RWPE2 (cell line): Measurements from ENCODE around the gene GRM5.
"Not testable (repeated sequence)": the region's sequence is repeated elsewhere in the genome, so short reads cannot be mapped to it uniquely, and the experiment has no call there.

Experiments used
- ATAC-seq: fragments of 200-7000 bp; cut with Tn5 transposase; 3 replicates; pipeline ENCODE4 v1.9.1; 2021; ENCODE audit warnings: low read depth
- DNase-seq: peaks from one replicate; pipeline ENCODE4 v3.0.0-alpha.2; 2020; ENCODE audit warnings: low spot score
- H3K27ac ChIP-seq: fragments of 450-650 bp; 2 replicates; pipeline ENCODE4 v1.5.1; 2017; ENCODE audit warnings: mild to moderate bottlenecking; ENCODE audit not compliant: poor library complexity, severe bottlenecking
- H3K27me3 ChIP-seq: fragments of 250-450 bp; sonication (Bioruptor Pico); 2 replicates; pipeline ENCODE4 v1.5.1; 2021; ENCODE audit warnings: mild to moderate bottlenecking, moderate library complexity; ENCODE audit not compliant: insufficient read depth, poor library complexity, severe bottlenecking
- H3K36me3 ChIP-seq: fragments of 250-450 bp; sonication (Bioruptor Pico); 2 replicates; pipeline ENCODE4 v1.5.1; 2020; ENCODE audit warnings: low read depth, mild to moderate bottlenecking, moderate library complexity
- H3K4me1 ChIP-seq: fragments of 250-450 bp; sonication (Bioruptor Pico); 2 replicates; pipeline ENCODE4 v1.5.1; 2021; ENCODE audit warnings: mild to moderate bottlenecking, moderate library complexity; ENCODE audit not compliant: insufficient read depth, poor library complexity, severe bottlenecking
- H3K4me3 ChIP-seq: fragments of 250-450 bp; sonication (Bioruptor Pico); 2 replicates; pipeline ENCODE4 v1.5.1; 2021; ENCODE audit warnings: mild to moderate bottlenecking, moderate library complexity; ENCODE audit not compliant: severe bottlenecking
- H3K9me3 ChIP-seq: fragments of 250-450 bp; sonication (Bioruptor Pico); 2 replicates; pipeline ENCODE4 v1.5.1; 2021; ENCODE audit warnings: mild to moderate bottlenecking, moderate library complexity; ENCODE audit not compliant: severe bottlenecking
- TF ChIP-seq, protein P1 (sequence below): fragments of 450-650 bp; IDR thresholded peaks from one replicate; pipeline ENCODE4 v1.5.1; 2017; ENCODE audit warnings: mild to moderate bottlenecking, moderate library complexity; ENCODE audit not compliant: poor library complexity, severe bottlenecking

Gene GRM5

DNA sequence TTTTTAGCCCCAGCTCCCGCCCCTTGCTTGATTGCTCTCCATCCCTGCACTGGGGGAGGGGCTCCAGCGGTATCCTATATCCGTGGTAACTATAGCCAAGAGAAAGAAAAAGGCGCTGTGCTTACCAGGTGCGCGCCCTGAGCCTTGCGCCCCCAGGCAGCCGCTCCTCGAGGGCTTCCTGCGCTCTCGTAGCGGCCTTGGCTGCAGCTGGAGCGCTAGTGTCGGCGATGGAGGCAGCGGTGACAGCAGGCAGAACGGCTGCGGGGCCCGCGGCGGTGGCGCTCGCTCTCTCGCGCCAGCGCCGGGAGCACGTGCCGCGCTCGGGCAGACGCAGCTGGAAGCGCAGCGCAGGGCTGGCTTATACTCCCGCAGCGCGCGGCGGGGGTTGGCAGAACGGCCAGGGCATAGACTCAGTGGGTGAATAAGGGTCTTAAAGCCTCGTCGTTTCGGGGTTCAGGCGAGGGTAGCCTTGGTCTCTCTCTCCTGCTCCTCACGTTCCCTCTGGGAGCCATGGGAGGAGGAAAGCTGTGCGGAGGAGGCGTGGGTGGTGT, at the start of gene GRM5:
Gene GRM5 (minus strand): TSS at position 332 of the 551 bp plus-strand sequence. CDS start 18,110 bp downstream, outside the sequence.
- not testable (repeated sequence) for H3K27ac ChIP-seq, DNase-seq, H3K36me3 ChIP-seq, H3K9me3 ChIP-seq, H3K4me1 ChIP-seq, H3K4me3 ChIP-seq
- H3K27me3 ChIP-seq, result peaks cover 42% of the 10 kb centered on the region
- peak; percentile 38; the same call in 1 of the 3 replicates for ATAC-seq

- ATAC-seq, result peak; percentile 57
- DNase-seq, H3K4me1 ChIP-seq, H3K36me3 ChIP-seq, H3K4me3 ChIP-seq, H3K27ac ChIP-seq, H3K27me3 ChIP-seq, H3K9me3 ChIP-seq: not testable (repeated sequence)
- TF ChIP-seq, protein P1, sequence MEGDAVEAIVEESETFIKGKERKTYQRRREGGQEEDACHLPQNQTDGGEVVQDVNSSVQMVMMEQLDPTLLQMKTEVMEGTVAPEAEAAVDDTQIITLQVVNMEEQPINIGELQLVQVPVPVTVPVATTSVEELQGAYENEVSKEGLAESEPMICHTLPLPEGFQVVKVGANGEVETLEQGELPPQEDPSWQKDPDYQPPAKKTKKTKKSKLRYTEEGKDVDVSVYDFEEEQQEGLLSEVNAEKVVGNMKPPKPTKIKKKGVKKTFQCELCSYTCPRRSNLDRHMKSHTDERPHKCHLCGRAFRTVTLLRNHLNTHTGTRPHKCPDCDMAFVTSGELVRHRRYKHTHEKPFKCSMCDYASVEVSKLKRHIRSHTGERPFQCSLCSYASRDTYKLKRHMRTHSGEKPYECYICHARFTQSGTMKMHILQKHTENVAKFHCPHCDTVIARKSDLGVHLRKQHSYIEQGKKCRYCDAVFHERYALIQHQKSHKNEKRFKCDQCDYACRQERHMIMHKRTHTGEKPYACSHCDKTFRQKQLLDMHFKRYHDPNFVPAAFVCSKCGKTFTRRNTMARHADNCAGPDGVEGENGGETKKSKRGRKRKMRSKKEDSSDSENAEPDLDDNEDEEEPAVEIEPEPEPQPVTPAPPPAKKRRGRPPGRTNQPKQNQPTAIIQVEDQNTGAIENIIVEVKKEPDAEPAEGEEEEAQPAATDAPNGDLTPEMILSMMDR, result peak; percentile 64
Observed at GRCh38 chr11:89097956-89098355, 32.2 kb upstream of the GRM5 start.

DNA sequence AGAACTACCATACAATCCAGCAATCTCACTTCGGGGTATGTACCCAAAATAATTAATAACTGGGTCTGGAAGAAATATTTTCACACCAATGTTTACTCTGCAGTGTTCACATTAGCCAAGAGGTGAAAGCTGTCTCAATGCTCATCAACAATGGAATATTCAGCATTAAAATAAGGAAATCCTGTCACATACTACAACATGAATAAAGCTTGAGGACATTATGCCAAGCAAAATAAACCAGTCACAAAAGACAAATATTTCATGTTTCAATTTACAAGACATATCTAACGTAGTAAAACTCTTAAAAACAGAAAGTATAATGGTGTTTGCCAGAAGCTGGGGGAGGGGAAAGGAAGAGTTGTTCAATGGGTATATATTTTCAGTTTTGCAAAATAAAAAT, 28.0 kb upstream of the GRM5 start:
- H3K4me1 ChIP-seq, DNase-seq, H3K36me3 ChIP-seq, ATAC-seq, H3K27me3 ChIP-seq, H3K4me3 ChIP-seq, H3K27ac ChIP-seq, H3K9me3 ChIP-seq: not testable (repeated sequence)

DNA sequence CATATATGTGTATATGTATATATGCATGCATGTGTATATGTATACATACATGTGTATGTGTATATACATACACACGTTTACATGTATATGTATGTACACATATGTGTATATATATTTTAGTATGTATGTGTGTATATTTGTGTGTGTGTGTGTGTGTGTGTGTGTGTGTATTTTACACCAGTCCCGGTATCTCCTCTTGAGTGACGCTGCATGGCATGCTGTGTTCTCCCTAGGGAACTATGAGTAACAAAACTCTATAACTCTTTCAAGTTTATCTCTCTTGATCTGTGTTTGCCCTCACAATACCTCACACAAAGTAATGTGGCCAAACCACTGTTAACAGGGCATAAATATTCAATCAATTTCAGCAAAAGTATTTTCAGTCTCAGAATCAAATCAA, 19.2 kb upstream of the GRM5 start:
- not testable (repeated sequence) for H3K4me1 ChIP-seq, H3K4me3 ChIP-seq, H3K36me3 ChIP-seq, DNase-seq, ATAC-seq, H3K27ac ChIP-seq, H3K9me3 ChIP-seq, H3K27me3 ChIP-seq

- not testable (repeated sequence) for H3K4me3 ChIP-seq, ATAC-seq, DNase-seq, H3K4me1 ChIP-seq, H3K9me3 ChIP-seq, H3K27ac ChIP-seq, H3K36me3 ChIP-seq
- H3K27me3 ChIP-seq, result peaks cover 13% of the 10 kb centered on the region
Observed at GRCh38 chr11:89070911-89071310, 5.1 kb upstream of the GRM5 start.

DNA sequence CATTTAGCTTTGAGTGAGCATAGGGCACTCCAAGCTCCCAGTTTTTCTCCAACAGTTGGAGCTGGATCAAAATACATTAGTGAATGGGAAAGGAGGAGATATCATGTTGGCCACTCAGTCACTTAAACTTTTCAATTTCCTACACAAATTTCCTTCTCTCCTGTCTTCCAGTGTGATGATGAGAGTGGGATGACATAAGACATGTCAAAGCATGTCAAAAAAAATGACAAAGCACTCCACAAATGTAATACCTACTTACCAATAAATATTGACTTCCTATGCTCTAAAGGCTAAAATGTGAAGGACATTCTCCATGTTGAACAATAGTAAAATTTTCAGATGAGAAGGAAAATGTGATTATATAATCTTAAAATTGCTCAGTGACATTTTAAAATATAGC, 1.5 kb upstream of the GRM5 start:
- Histone ChIP-seq H3K4me3 (no peak overlapping the region), H3K27ac (no peak overlapping the region), H3K27me3 (peaks cover 37% of the 10 kb centered on the region), H3K36me3 (no peaks in the 10 kb centered on the region), H3K4me1 (no peaks in the 10 kb centered on the region), H3K9me3 (no peaks in the 10 kb centered on the region)
- DNase-seq (no peak), ATAC-seq (no peak)
- TF ChIP-seq, protein P1, result no peak

DNA sequence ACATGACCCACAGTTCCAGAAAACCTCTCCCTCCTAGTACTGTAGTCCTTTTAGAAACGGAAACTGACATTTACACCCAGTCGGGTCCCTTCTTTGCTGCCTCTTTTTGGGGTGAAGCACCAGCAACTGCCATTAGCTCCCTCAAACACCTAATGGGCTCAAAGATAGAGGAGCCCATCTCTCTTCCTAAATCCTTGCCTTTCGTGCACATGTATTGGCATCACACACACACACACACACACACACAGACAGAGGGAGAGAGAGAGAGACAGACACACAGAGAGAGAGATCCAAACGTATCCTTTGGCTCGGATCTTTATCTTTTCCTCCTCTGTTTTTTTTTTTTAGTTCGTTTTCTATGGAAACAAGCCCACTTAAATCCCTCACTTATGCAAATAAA, 716 bp downstream of the GRM5 start:
- Histone ChIP-seq H3K27ac (no peak overlapping the region), H3K9me3 (no peaks in the 10 kb centered on the region), H3K4me3 (no peak overlapping the region), H3K27me3 (peaks cover 42% of the 10 kb centered on the region), H3K36me3 (no peaks in the 10 kb centered on the region), H3K4me1 (no peaks in the 10 kb centered on the region)
- no peak for ATAC-seq
- no peak for DNase-seq
- TF ChIP-seq, protein P1, result no peak

- peaks cover 42% of the 10 kb centered on the region for H3K27me3 ChIP-seq
- not testable (repeated sequence) for H3K36me3 ChIP-seq, H3K4me3 ChIP-seq, H3K27ac ChIP-seq, H3K4me1 ChIP-seq, DNase-seq, H3K9me3 ChIP-seq, ATAC-seq
Observed at GRCh38 chr11:89063481-89063951, 2.3 kb downstream of the GRM5 start.

- ATAC-seq (peak; percentile 48; the same call in 2 of the 3 replicates), DNase-seq (peak; percentile 34)
- not testable (repeated sequence) for H3K9me3 ChIP-seq, H3K36me3 ChIP-seq, H3K27ac ChIP-seq, H3K4me3 ChIP-seq, H3K4me1 ChIP-seq
- H3K27me3 ChIP-seq, result peaks cover 42% of the 10 kb centered on the region
Observed at GRCh38 chr11:89062771-89063298, 2.9 kb downstream of the GRM5 start.
